ENCODE data around the gene MRPS6. TPM values are rescaled to one million over a fixed set of nuclear protein-coding genes. Genes with fewer than 3 reads are reported as not detected.

Gene MRPS6
- total RNA-seq, 1 donor from 2014 or later, result 14.2 TPM

DNA sequence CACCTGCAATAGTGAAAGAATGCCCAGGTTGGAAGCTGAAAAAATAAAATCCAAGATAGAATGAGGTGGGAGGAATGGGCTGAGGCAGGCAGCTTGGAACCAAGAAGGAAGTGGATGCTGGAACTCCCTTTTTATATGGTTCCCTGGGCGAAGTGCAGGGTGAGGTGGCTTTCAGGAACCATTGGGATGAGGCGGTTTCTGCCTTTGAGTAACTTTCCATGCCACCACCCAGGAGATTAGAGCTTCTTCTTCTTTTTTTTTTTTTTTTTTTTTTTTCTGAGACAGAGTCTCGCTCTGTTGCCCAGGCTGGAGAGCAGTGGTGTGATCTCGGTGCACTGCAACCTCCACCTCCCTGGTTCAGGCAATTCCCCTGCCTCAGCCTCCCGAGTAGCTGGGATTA is 17.8 kb upstream of the MRPS6 start:
- Histone ChIP-seq H3K27me3 (ENCODE audit: control insufficient read depth, insufficient read depth, low read length) (no peaks in the 10 kb centered on the region), H3K36me3 (ENCODE audit: control insufficient read depth, insufficient read depth, low read length) (no peaks in the 10 kb centered on the region), H3K4me3 (ENCODE audit: low read depth, low read length) (no peak overlapping the region)
- DNase-seq (ENCODE audit: low read depth) (no peak), FAIRE-seq (no peak)
- no peak for TF ChIP-seq CTCF (IDR thresholded peaks at IDR 0.05; ENCODE audit: insufficient read depth, low read length, severe bottlenecking)

GRCh38 chr21:34061983-34062382 is 11.4 kb upstream of the MRPS6 start:
- Histone ChIP-seq H3K36me3 (ENCODE audit: control insufficient read depth, insufficient read depth, low read length) (no peaks in the 10 kb centered on the region), H3K4me3 (ENCODE audit: low read depth, low read length) (no peak overlapping the region), H3K27me3 (ENCODE audit: control insufficient read depth, insufficient read depth, low read length) (no peaks in the 10 kb centered on the region)
- TF ChIP-seq CTCF (IDR thresholded peaks at IDR 0.05; ENCODE audit: insufficient read depth, low read length, severe bottlenecking), result no peak
- DNase-seq (ENCODE audit: low read depth), result peak; percentile 51
- FAIRE-seq, result no peak

- FAIRE-seq (no peak), DNase-seq (ENCODE audit: low read depth) (no peak)
- Histone ChIP-seq H3K4me3 (ENCODE audit: low read depth, low read length) (no peak overlapping the region), H3K27me3 (ENCODE audit: control insufficient read depth, insufficient read depth, low read length) (no peaks in the 10 kb centered on the region), H3K36me3 (ENCODE audit: control insufficient read depth, insufficient read depth, low read length) (no peaks in the 10 kb centered on the region)
- no peak for TF ChIP-seq CTCF (IDR thresholded peaks at IDR 0.05; ENCODE audit: insufficient read depth, low read length, severe bottlenecking)
Observed at GRCh38 chr21:34065027-34065426, 8.4 kb upstream of the MRPS6 start.

DNA sequence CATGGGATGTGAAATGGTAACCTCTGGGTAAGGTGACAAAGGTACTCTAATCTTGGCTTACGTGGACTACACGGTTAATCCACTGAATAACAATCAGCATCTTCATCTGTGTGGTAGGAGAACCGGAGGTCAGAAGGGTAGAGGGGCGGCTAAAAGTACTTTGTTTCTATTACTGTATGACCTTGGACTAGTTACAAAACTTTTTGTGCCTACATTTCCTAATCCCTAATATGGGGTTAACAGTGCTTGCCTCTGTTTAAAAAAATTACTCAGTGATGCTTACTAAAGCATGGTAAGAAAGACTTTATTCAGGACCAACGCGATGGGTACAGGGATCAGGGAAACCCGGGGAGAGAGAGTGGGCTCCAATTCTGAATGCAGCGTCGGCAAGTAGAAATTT is 1.7 kb upstream of the MRPS6 start:
- FAIRE-seq (no peak), DNase-seq (ENCODE audit: low read depth) (no peak)
- Histone ChIP-seq H3K27me3 (ENCODE audit: control insufficient read depth, insufficient read depth, low read length) (no peaks in the 10 kb centered on the region), H3K36me3 (ENCODE audit: control insufficient read depth, insufficient read depth, low read length) (no peaks in the 10 kb centered on the region), H3K4me3 (ENCODE audit: low read depth, low read length) (no peak overlapping the region)
- TF ChIP-seq CTCF (IDR thresholded peaks at IDR 0.05; ENCODE audit: insufficient read depth, low read length, severe bottlenecking), result no peak

DNA sequence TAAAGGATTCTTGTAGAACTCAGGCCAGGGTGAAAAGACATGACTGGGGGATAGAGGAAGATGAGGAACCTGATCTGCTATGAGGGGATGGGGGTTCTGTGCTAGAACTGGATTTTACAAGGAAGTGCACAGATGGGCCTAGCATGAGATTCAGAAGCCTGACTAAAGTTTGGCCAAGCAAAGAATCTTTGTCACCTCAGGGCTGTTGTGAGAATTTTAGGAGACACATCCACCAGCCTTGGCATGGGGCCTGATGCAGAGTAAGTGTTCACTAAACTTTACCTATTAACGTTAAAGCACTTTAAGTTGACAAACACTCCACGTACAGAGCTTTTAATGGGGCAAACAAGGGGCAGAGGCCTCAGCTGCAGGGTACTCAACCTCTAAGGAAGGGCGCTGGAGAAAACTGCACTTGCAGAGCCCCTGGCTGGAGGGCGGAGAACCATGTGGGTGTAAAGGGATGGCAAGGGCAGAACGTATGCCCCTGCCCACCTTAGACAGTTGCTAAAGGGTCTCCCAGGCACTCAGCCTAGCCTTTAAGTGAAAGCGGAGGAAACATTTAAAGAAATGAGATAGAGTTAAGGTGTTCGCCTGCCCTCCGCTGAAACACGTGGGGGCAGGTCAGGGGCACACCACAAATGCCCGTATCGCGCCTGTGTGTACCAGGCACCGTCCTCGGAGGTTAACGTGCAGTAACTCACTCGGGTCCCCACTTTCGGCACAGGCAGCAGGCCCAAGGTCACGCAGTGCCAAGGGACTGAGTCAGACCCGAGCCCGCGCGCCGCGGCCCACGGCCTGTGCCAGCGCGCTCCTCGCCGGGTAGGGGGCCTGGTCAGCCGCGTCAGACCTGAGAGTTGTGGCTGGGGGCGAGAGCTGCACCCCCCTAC is 990 bp upstream of the MRPS6 start:
- H3K27me3 ChIP-seq (ENCODE audit: control insufficient read depth, insufficient read depth, low read length), result no peaks in the 10 kb centered on the region
- no peak for TF ChIP-seq CTCF (IDR thresholded peaks at IDR 0.05; ENCODE audit: insufficient read depth, low read length, severe bottlenecking)
- FAIRE-seq, result no peak
- H3K4me3 ChIP-seq (ENCODE audit: low read depth, low read length), result peak overlapping the region; percentile 79
- H3K36me3 ChIP-seq (ENCODE audit: control insufficient read depth, insufficient read depth, low read length), result no peaks in the 10 kb centered on the region
- no peak for DNase-seq (ENCODE audit: low read depth)
